Right lobe of liver (tissue), 4 donors: ENCODE data around the gene KCNC1.

Experiments
- CTCF ChIP-seq, 4 donors: fragments of 200-600 bp in 3 of 4; fragments of 450-650 bp in 1 of 4; IDR thresholded peaks; one replicate each; pipeline versions ENCODE4 v1.5.1 to v1.8.0; 2016 to 2022; ENCODE audit warnings: antibody characterized with exemption in 4 of 4, mild to moderate bottlenecking in 2 of 4
- POLR2A ChIP-seq: fragments of 450-650 bp; IDR thresholded peaks from one replicate; pipeline ENCODE4 v1.6.1; 2017; ENCODE audit warnings: antibody characterized with exemption, mild to moderate bottlenecking
- donor health status: DM: no; HTN: no; CAD: no.
- donor health status: DM: no; HTN: no; CAD: no.
- donor health status: DM: no; HTN: yes; CAD: no.

DNA sequence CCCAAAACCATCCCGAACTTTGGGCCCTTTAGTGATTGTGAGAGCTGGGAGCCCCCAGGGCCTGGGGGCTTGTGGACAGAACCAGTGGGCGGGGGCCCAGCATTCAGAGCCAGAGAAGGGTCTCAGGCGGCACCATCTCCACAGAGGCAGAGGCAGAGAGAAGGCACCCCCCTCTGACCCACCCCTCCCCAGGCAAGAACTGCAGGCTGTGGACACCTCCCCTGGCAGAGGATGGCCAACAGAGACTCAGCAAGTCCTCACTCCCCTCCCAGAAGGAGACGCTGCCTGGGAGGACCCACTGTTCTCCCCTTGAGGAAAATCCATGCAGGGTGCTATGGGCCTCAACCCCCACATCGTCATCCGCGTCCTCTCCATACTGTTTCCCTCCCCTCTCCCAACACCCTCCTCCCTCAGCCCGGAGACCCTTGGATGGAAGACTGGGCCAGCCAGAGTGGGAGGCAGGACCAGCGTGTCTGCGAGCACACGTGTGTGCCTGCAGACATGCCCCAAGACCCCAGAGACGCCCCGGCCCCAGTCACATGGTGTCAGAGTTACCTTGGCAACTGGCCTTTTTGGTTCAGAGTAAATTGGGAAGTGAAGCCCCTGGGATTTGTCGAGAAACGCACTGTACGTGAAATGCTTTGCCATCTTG is 42.6 kb downstream of the KCNC1 start:
- TF ChIP-seq CTCF (IDR thresholded peaks at IDR 0.05) (no peak), POLR2A (no peak)
